ENCODE results near the gene CFAP74.

Gene CFAP74

DNA sequence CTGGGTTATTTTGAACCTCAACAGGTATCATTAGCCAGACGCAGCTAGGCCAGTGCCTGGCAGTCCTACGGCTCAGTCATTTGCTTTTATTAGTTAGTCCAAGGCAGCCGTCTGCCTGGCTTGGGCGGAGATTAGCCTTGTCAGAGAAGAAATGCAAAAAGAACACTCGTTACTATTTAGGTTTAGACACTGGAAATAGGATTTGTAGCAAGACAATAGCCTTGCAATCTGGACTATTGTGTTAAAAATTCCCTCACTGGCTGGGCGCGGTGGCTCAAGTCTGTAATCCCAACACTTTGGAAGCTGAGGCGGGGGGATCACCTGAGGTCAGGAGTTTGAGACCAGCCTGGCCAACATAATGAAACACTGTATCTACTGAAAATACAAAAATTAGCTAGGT, 35.7 kb upstream of the CFAP74 start:
- no peak for DNase-seq

DNA sequence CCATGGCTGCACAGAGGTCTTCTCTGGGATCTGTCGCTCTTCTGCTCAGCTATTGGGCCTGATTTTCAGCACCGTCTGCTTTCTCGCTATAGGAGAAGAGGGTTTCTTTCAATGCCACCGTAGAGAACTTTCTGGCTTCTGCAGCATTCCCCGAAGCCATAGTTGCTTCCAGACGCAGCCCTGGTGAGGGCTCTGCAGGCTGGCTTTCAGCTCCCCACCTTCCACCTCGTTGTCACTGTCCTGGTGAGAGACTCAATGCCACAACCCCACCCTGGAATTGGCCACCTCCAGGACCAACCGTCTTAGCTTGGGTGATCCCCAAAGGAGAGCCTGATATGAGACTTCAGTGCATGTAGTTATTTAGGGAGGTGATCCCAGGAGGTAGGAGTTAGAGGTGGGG, 34.6 kb upstream of the CFAP74 start:
- DNase-seq, result no peak

DNA sequence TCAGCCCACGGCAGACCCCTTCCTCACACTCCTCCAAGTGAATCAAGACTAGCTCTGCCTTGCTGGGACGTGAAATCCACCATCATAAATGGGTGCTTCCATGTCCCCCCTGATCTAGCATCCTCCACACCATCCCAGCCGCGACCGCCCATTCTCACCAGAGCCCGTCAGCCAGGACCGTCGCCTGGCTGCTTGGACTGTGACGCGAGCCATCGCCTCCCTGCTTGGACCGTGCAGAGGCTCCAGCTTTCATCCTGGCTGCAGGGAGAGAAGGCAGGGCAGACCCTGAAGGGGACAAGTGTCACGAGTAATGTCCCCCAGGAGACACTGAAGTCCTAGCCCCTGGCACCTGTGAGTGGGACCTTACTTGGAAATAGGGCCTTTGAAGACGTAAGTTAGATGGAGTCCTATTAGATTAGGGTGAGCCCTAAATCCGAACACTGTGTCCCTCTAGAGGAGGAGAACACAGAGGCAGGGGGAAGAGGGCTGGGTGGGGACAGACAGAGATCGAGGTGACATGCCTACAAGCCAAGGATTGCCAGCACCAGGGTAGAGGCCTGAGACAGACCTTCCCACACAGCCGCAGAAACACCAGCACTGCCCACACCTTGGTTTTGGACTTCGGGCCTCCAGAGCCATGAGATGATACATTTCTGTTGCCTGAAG, 33.9 kb upstream of the CFAP74 start:
- DNase-seq, result no peak

DNA sequence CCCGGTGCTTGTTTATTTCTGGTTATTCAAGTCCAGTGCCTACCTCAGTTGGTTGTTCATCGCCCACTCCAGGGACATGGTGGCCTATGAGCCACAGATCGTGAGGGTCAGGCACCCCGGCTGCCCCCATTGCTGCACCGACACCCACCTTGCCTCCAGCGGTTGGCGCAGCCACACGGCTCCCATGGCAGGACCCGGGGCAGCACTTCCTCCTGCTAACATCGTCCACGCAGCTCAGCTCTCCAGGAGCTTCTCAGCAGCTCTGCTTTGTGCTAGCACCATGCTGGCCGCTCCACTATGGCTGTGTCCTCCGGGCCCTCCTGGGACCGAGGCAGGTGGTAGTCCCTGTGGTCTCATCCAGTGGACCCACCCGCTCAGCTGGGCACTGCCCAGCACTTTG, 32.7 kb upstream of the CFAP74 start:
- no peak for DNase-seq

DNA sequence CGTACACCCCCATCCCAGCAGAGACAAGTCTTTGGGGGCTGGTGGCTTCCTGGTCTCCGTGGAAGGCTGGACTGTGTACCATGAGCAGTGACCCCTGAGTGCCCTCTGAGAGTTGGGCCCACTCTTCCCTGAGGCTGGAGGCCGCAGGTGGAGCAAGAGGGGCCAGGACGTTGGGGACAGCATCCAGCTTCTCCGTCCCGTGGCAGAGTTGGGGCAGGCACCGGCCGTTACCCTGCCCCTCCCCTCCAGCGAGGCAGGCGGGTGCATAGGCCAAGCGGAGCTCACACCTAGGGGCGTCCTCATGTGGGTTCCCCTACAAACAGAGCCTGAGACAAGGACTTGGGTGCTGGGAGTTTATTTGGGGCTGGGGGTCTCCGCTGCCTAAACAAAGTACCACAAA, 29.6 kb upstream of the CFAP74 start:
- DNase-seq, result no peak

DNA sequence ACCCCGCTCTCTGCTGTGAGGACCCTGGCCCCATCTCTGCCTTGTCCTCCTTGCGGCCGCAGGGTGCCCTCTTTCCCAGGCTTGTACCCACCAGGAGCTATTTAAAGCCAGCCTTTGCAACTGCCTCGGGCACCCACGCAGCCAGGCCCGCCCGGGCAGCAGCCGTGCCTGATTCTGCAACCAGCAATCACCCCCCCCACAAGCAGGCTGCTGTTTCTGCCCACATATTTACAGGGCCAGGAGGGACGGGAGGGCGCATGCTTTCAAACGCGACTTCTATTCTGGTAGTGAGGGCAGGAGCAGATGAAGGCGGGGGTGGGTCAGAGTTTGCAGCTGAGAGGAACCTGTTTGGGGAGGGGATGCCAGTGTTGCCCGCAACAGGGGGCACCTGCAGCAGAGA, 29.2 kb upstream of the CFAP74 start:
- no peak for DNase-seq

DNA sequence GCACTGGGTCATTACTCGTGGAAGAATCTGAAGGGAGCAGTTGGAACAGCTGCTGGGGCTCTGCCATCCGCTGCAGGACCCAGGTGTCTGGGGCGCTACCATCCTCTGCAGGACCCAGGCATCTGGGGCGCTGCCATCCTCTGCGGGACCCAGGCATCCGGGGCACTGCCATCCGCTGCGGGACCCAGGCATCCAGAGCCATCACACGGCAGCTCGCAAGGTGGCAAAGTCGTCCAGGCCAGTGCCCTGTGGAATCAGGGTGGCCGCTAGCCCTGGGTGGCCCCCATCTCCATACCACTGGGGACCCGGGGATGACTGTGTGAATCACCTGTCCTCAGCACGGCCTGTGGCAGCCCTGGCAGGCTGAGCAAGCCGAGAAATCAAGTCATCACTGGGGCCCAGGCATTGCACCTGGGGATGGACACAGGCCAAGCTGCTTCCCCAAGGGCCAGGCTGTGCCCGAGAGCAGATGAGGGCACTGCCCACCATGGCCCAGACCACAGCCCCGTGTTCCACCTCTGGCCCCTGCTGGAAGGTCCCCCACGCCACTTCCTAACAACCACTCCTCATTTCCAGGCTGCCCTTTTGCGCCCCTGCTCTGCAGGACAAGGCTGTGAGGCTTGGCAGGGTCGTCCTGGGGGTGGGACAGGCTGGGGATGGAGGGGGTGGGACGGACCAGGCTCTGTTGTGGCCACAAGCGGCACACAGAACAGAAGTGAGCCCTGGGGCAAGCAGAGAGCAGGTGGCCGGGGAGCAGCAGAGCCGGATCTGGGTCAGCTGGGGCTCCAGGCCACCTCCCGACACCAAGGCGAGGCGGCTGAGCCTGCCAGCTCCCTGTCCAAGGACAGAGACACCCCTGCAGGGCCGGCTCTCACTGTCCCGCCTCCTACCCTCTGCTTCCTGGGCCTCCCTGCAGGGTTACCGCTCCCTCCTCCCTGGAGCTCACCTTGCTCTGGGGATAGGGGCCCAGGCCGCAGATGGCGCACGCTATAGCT, 28.3 kb upstream of the CFAP74 start:
- DNase-seq, result no peak

DNA sequence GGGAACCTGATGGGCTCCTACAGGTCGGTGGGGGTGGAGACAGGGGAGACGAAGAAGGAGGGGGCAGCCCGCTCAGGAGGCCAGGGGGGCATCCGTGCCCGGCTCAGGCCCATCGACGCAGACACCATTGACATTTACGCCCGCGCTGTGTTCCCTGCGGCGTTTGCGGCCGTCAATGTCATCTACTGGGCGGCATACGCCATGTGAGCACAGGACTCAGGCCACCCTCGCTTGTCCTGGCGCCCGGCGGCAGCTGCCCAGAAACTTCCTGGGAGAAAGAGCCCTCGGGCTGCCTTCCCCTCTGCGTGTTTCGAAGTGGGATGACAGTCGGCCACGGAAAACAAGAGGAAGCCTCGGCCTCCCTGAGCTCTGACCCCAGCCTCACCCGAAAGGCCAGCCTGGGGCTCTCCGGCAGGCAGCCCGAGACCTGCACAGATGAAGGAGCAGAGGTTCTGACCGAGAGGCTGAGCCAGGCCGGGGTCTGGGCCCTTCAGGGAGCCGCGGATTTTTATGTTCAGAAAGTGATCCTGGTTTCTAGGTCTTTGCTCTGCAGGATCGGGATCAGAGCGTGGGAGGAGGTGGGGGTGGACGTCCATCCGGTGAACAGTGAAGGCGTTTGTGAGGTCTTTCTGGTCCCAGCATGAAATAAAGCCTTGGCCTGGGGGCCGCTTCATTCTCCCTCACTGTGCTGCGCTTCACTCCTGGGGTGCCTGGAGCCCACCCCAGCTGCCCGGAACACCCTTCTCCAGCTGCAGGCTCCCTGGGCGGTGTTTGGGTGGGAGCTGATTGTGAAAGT, 26.7 kb upstream of the CFAP74 start:
- no peak for DNase-seq

DNA sequence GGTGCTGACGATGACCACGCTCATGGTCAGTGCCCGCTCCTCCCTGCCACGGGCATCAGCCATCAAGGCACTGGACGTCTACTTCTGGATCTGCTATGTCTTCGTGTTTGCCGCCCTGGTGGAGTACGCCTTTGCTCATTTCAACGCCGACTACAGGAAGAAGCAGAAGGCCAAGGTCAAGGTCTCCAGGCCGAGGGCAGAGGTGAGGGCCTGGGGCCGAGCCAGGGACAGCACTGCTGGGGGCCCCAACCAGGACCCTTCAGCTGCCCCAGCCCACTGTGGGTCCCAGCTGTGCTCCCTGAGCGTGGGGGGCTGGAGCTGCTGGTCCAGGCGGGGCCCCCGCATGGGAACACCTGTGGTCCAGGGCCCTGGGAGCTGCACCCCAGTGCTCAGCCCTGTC, 26.0 kb upstream of the CFAP74 start:
- DNase-seq, result no peak

DNA sequence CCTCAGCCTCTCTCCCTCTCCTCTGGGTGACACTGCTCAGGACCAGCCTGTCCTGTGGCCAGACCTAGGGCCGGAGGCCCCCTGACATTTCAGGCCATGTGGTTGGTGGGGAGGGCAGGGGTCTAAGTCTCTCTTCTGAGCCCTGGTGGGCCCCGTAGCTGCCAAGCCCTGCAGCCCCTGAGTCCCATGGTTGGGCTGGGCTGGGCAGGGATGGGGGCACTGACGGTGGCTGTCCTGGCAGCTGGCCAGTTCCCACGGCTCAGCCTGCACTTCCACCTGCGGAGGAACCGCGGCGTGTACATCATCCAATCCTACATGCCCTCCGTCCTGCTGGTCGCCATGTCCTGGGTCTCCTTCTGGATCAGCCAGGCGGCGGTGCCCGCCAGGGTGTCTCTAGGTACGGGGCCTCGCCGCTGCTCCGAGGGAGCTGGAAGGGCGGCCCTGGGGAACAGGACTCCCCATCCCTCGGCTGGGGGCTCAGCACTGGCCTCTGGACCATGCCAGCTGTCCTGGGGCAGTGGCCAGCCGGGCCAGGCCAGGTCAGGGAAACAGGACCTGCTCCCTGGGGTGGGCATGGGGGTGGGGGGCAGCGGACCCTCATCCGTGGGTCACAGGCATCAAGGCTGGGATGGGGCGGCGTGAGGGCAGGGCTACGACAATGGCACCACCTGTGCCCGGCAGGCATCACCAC, 25.4 kb upstream of the CFAP74 start:
- no peak for DNase-seq

DNA sequence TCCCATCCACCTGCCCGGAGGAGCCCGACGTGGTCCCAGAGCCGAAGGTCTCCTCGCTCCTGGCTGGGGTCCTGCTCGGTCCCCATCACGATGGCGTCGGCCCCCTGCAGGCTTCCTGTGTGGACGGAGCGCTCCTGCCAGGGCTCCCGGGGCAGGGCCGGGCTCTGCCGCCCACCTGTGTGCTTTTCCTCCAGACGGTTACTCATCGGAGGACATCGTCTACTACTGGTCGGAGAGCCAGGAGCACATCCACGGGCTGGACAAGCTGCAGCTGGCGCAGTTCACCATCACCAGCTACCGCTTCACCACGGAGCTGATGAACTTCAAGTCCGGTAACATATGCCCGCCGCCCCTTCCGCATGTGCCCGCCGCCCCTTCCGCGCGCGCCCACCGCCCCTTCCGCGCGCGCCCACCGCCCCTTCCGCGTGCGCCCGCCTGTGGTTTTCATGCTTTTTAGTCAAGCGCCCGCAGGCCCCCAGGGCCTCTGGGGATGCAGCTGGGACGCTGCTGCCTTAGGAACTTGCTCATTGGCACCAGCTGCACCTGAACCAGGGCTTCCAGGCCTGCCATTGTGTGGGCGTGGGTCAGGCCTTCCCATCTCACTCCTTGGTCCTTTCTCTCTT, 24.5 kb upstream of the CFAP74 start:
- no peak for DNase-seq

DNA sequence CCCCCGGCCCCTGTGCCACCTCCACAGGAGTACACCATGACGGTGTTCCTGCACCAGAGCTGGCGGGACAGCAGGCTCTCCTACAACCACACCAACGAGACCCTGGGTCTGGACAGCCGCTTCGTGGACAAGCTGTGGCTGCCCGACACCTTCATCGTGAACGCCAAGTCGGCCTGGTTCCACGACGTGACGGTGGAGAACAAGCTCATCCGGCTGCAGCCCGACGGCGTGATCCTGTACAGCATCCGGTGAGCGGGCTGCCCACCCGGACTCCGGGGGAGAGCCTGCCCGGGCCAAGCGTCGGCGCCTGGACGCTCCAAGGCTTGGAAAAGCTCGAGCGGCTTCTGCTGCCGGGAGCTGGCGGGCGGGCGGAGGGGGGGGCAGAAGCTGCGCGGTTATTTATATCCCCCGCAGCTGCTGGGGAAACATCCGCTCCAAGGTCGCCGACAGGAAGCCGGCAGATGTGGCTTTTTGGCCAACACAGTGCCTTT, 21.9 kb upstream of the CFAP74 start:
- DNase-seq, result no peak

DNA sequence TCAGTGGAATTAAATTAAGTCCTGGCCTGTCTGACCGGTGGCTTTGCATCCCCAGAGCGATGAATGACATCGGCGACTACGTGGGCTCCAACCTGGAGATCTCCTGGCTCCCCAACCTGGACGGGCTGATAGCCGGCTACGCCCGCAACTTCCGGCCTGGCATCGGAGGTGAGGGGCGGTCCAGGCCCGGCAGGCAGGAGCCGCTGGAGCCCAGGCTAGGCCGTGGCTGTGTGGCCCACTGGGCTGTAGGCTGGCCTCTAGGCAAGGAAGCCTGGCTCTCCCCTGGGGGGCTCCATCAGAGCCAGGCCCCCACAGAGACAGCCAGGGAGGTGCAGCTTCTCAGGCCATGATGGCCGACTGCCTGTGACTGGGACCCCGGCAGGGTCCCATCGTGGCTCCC, 21.3 kb upstream of the CFAP74 start:
- no peak for DNase-seq

DNA sequence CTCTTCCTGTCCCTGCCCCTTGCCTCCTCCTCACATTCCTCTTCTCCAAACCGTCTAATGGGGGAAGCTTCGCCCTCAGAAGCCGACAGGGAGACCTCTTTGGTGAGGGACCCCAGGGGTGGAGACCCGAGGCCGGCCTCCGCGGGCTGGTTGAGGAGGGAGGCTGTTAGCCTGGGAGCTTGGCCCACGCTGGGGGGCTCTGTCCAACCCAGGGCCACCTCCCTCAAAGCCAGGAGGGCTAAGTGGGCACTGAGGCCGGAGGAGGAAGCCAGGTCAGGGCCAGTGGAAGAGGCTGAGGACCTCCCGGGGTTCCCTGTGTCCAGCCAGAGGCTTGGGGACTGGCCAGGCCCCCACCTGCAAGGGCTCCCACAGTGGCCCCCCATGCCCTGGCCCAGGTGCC, 20.9 kb upstream of the CFAP74 start:
- no peak for DNase-seq

DNA sequence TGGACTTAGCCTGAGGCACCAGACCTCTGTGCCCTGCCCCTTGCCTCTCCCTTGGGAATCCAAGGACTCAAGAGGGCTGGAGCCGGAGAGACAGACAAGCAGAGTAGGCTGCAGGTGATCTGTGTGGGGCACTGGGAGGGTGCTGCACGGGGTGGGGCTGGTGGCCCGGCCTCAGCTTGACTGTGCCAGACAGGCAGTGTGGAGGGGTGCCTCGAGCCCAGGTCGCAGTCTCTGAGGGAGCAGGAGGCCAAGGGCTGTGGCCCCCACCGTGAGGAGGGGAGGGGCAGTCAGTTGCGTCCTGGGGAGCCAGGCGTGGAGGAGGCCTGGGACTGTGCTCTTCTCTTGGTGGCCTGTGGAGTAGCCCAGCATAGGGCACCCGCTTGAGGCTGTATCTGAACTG, 19.6 kb upstream of the CFAP74 start:
- no peak for DNase-seq

DNA sequence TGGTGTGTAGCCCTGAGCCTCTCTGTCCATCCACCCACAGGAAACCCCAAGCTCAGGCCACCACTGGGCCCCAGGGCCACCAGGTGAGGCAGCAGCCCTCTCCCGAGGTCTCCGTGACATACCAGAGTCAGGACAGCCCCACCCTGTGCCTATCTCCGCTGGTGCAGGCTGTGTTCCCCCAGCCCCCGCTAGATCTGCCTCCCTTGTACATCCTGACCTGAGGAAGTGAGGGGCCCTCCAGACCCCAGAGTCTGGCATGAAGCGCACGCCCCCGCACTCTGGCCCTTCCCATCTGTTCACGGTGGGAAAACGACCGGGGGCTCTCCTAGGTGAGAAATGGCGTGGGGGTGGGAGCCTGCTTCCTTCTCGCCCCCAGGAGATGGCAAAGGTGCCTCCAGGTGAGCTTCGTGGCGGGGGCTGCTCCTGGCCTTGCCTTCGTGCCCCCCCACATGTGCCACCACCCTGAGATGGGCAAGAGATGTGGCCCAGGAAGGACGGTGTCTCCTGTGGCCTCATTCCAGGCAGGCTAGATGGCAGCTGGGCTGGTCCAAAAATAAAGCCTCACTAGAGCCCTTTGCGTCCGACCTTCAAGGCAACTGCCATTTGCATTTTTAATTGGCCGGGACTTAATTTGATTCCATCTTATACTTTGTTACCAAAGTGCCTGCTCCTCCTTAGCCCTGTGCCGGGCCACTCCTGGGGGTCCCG, 18.6 kb upstream of the CFAP74 start:
- DNase-seq, result no peak

DNA sequence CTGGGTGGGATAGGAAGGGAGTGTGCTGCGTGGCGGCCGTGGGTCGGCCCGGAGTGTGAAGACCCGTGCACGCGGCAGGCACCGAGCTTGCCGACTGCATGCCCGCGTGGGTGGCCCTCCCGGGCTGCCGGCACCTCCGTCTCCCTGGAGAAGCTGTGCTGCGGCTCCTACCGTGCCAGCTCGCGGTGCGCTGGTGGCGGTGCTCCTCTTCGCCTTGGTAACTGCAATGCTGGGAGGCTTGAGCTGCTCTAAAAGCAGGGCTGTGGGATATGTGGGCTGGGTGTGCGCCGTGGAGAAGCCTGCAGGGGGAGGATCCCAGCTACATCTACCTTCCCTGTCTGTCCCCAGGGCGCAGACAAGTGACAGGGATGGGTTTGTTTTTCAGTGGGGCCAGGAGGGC, 18.0 kb upstream of the CFAP74 start:
- no peak for DNase-seq

DNA sequence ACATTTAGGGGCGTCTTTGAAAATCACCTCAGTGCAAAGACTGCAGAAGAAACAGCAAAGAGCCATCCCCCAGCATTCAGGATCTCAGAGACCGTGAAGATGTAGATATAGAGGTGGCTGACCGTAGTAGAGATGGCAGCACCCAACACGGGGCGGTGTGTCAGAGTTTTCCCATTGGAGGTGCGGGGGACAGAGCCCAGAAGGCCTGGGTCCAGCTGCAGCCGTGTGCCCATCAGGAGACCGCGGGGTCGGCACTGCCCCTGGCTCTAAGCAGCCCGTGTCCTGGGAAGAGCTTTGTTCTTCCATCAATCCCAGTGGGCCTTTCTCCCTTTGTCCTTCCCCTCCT, 16.7 kb upstream of the CFAP74 start:
- DNase-seq, result no peak

DNA sequence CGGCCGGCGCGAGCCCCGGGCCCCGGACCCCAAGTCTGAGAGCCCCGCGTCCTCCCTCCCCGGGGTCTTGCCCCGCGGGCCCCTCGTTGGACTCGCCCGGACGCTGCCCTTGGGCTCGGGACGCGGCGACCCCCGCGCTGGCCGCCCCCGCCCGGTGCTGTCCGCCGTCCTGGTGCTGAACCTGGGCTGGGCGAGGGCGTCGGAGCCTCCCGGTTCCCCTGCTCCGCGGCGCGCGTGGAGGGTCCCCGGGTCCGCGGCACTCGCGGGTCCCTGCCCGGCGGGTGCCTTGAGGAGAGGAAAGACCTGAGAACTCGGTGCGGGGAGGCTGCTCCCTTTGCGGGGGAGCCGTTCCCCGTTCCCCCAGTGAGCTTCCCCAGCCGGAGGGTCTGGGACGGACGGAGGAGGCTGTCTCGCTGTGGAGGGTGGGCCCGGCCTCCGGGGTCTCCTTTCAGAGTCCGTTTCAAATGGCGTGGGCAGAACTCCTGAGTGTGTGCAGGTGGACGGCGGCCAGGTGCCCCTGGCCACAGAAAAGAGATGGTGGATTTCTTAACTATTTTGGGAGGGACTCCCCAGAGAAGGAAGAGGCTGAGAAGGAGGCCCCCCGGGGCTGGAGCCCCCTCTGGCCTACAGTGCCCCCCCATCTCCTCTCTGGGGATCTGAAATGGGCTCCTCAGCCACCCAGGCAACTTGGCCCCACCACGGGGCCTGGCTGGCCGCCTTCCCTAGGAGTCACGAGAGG, 16.2 kb upstream of the CFAP74 start:
- DNase-seq, result no peak

DNA sequence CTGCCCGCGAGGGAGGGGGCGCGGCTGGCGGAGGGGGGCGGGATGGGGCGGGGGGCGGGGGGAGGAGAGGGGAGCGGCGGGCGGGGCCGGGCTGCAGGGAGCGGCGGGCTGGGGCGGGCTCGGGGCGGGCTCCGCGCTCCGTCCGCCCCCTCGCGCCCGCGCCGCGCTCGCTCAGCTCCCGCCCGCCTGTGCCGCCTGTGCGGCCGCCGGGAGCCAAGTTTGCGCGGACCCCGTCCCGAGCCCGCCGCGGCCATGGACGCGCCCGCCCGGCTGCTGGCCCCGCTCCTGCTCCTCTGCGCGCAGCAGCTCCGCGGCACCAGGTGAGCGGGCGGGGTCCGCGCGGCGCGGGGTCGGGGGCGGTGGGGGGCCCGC, 15.6 kb upstream of the CFAP74 start, which contains the start of gene GABRD:
Gene GABRD, plus strand, starts transcription at position 174 of the 372 bp plus-strand sequence. Its CDS starts 79 bp downstream, at position 253.
- DNase-seq, result no peak
